IMR-90 (cell line): ENCODE data around the gene SORD. TPM values are rescaled to one million over a fixed set of nuclear protein-coding genes. Genes with fewer than 3 reads are reported as not detected.

ENCODE experiments used
- ATAC-seq: fragments of 200-7000 bp; cut with Tn5 transposase; 2 replicates; pipeline ENCODE4 v1.9.1; 2020; ENCODE audit warnings: low read depth, mild to moderate bottlenecking, moderate library complexity
- BruUV-seq: library from RNA; stranded (reverse); fragments of 400-500 nt; replicated peaks from 2 replicates; lab custom pipeline; 2021; lab: Mats Ljungman, UMichigan
- CTCF ChIA-PET: fragments of 300-600 bp; formaldehyde crosslinking; extraction: SDS; loops from one replicate; lab custom pipeline; 2021; ENCODE audit warnings: antibody characterized with exemption; lab: Yijun Ruan, JAX
- POLR2A ChIA-PET: fragments of 300-600 bp; sonication (Branson Sonifier 250); formaldehyde crosslinking; loops from one replicate; lab custom pipeline; 2022; ENCODE audit warnings: antibody characterized with exemption; ENCODE audit not compliant: unreplicated experiment; lab: Charles Lee
- DNase-seq: peaks from one replicate; pipeline ENCODE4 v3.0.0; 2013
- H2AFZ ChIP-seq: replicated peaks from 2 replicates; pipeline ENCODE3; 2013; ENCODE audit warnings: low read length, mild to moderate bottlenecking; ENCODE audit not compliant: poor library complexity
- H2AK5ac ChIP-seq: 2 replicates; pipeline ENCODE4 v1.6.1; 2013; ENCODE audit warnings: low read depth, low read length, inconsistent platforms
- H2AK9ac ChIP-seq: replicated peaks from 2 replicates; pipeline ENCODE3; 2013; ENCODE audit warnings: mild to moderate bottlenecking, low read depth, low read length, moderate library complexity; ENCODE audit not compliant: poor library complexity
- H2BK120ac ChIP-seq: 2 replicates; pipeline ENCODE4 v1.6.1; 2013; ENCODE audit warnings: low read depth, low read length, inconsistent platforms
- H2BK15ac ChIP-seq: 3 replicates; pipeline ENCODE4 v1.6.1; 2013; ENCODE audit warnings: low read depth, low read length, inconsistent platforms
- H2BK20ac ChIP-seq: 2 replicates; pipeline ENCODE4 v1.6.1; 2013; ENCODE audit warnings: low read depth, mild to moderate bottlenecking, inconsistent platforms, low read length, moderate library complexity
- H2BK5ac ChIP-seq: 2 replicates; pipeline ENCODE4 v1.6.1; 2013; ENCODE audit warnings: mild to moderate bottlenecking, low read depth, low read length, inconsistent platforms; ENCODE audit not compliant: poor library complexity, severe bottlenecking
- H3K14ac ChIP-seq: replicated peaks from 2 replicates; pipeline ENCODE4 v1.6.1; 2013; ENCODE audit warnings: low read depth, low read length, inconsistent platforms
- H3K18ac ChIP-seq: 2 replicates; pipeline ENCODE4 v1.6.1; 2013; ENCODE audit warnings: low read depth, low read length, control low read depth
- H3K23ac ChIP-seq: 2 replicates; pipeline ENCODE4 v1.6.1; 2013; ENCODE audit warnings: low read depth, low read length, inconsistent platforms
- H3K27ac ChIP-seq: 2 replicates; pipeline ENCODE4 v1.5.1; 2013; ENCODE audit warnings: mild to moderate bottlenecking, control low read depth, low read length; ENCODE audit not compliant: insufficient read depth
- H3K27me3 ChIP-seq: 2 replicates; pipeline ENCODE4 v1.6.1; 2013; ENCODE audit warnings: low read length; ENCODE audit not compliant: control insufficient read depth, insufficient read depth
- H3K36me3 ChIP-seq: 2 replicates; pipeline ENCODE4 v1.6.1; 2013; ENCODE audit warnings: low read length, mixed read lengths; ENCODE audit not compliant: control insufficient read depth, insufficient read depth
- H3K4ac ChIP-seq: 2 replicates; pipeline ENCODE4 v1.6.1; 2013; ENCODE audit warnings: low read depth, low read length, inconsistent platforms
- H3K4me1 ChIP-seq: 2 replicates; pipeline ENCODE4 v1.6.1; 2013; ENCODE audit warnings: low read length, mixed read lengths; ENCODE audit not compliant: control insufficient read depth, insufficient read depth
- H3K4me2 ChIP-seq: 2 replicates; pipeline ENCODE4 v1.6.1; 2013; ENCODE audit warnings: low read depth, mild to moderate bottlenecking, control low read depth, low read length, moderate library complexity
- H3K4me3 ChIP-seq: 2 replicates; pipeline ENCODE4 v1.5.1; 2013; ENCODE audit warnings: low read depth, mild to moderate bottlenecking, control low read depth, low read length, moderate library complexity; ENCODE audit not compliant: insufficient read depth
- H3K56ac ChIP-seq: 2 replicates; pipeline ENCODE4 v1.6.1; 2013; ENCODE audit warnings: low read length, inconsistent platforms; ENCODE audit not compliant: insufficient read depth; ENCODE audit errors: extremely low read depth
- H3K79me1 ChIP-seq, 2 experiments: 2 replicates each; pipeline ENCODE4 v1.6.1; 2013; ENCODE audit warnings: low read length in 2 of 2, inconsistent platforms in 1 of 2, low read depth in 1 of 2
- H3K9ac ChIP-seq: 2 replicates; pipeline ENCODE4 v1.6.1; 2013; ENCODE audit warnings: low read depth, low read length, control low read depth
- H3K9me1 ChIP-seq: 2 replicates; pipeline ENCODE4 v1.6.1; 2013; ENCODE audit warnings: low read length, inconsistent platforms; ENCODE audit not compliant: insufficient read depth
- H3K9me3 ChIP-seq: 2 replicates; pipeline ENCODE4 v1.6.1; 2013; ENCODE audit warnings: low read length; ENCODE audit not compliant: control insufficient read depth, insufficient read depth
- H4K20me1 ChIP-seq: 2 replicates; pipeline ENCODE4 v1.6.1; 2013; ENCODE audit warnings: low read length, inconsistent platforms; ENCODE audit not compliant: insufficient read depth
- H4K5ac ChIP-seq: 2 replicates; pipeline ENCODE4 v1.6.1; 2013; ENCODE audit warnings: mild to moderate bottlenecking, low read depth, low read length, control low read depth
- H4K8ac ChIP-seq, 2 experiments: 2 replicates each; pipeline ENCODE4 v1.6.1; 2013; ENCODE audit warnings: low read depth in 2 of 2, low read length in 2 of 2, control low read depth in 1 of 2, inconsistent platforms in 1 of 2
- H4K91ac ChIP-seq: 2 replicates; pipeline ENCODE4 v1.6.1; 2013; ENCODE audit warnings: low read depth, low read length, inconsistent platforms; ENCODE audit not compliant: insufficient read depth
- MAZ ChIP-seq: IDR thresholded peaks from 2 replicates; pipeline ENCODE4 v1.6.1; 2012; ENCODE audit warnings: low read depth, mild to moderate bottlenecking, low read length, improper control_type of control experiment, moderate library complexity, borderline replicate concordance
- NFE2L2 ChIP-seq: fragments of 150-350 bp; IDR thresholded peaks from 2 replicates; pipeline ENCODE4 v1.6.1; 2016; ENCODE audit warnings: low read depth, mild to moderate bottlenecking, low read length
- POLR2A ChIP-seq: IDR thresholded peaks from 2 replicates; pipeline ENCODE4 v1.6.1; 2012; ENCODE audit warnings: mild to moderate bottlenecking, low read depth, low read length
- WGBS, 2 experiments: methylation state at CpG; one replicate each; pipeline versions ENCODE4 v1.1.5 to v1.1.7; 2013; ENCODE audit warnings: missing lambda C conversion rate in 2 of 2; ENCODE audit not compliant: insufficient read length in 1 of 2; ENCODE audit errors: extremely low coverage in 2 of 2; 5-methylcytosine and 5-hydroxymethylcytosine counted together
- dilution Hi-C: fragments of 300-500 bp; cut with HindIII; formaldehyde crosslinking; loops from one replicate; pipeline ENCODE4 v1.14.3; 2018; ENCODE audit warnings: low sequenced_read_pairs; ENCODE audit not compliant: unreplicated experiment
- in situ Hi-C: fragments of 300-500 bp; cut with MboI; formaldehyde crosslinking; loops from 3 replicates; pipeline ENCODE4 v1.14.3; 2019; ENCODE audit warnings: low sequenced_read_pairs, inconsistent platforms, mixed read lengths
- intact Hi-C: fragments of 100-400 bp; cut with micrococcal nuclease; formaldehyde crosslinking; loops from 2 replicates; pipeline ENCODE4 v1.10.0; 2022
- polyA plus RNA-seq, 3 experiments: library from polyadenylated mRNA; depleted of rRNA; stranded (reverse); fragments of >200 nt; gene quantifications; 2 replicates each; pipeline ENCODE4 v1.2.3, GENCODE V29; 2012; ENCODE audit warnings: low replicate concordance in 1 of 3
- total RNA-seq: library from RNA; depleted of rRNA; stranded (reverse); fragments of >200 nt; gene quantifications from 2 replicates; pipeline ENCODE4 v1.2.3, GENCODE V29; 2012

Gene SORD
- total and polyA plus RNA-seq, 2 of the 4 experiments (the other 2 are of a cell fraction): 27.6 to 34.2 TPM

- ATAC-seq (no peak), DNase-seq (no peak)
- Histone ChIP-seq H2BK20ac (no peak overlapping the region), H3K36me3 (no peaks in the 10 kb centered on the region), H2AFZ (no peak overlapping the region), H3K4me2 (no peak overlapping the region), H4K91ac (no peak overlapping the region), H4K20me1 (no peaks in the 10 kb centered on the region), H3K9ac (no peak overlapping the region), H3K27me3 (peaks cover 29% of the 10 kb centered on the region), H2AK9ac (no peak overlapping the region), H3K4ac (no peak overlapping the region), H3K23ac (no peak overlapping the region), H3K18ac (no peak overlapping the region), H4K8ac (no peak overlapping the region), H3K56ac (no peak overlapping the region), H3K79me1 (no peaks in the 10 kb centered on the region), H3K4me1 (peaks cover 2% of the 10 kb centered on the region; the same call in 1 of the 2 replicates), H2BK120ac (no peak overlapping the region), H3K27ac (no peak overlapping the region), H2BK5ac (no peak overlapping the region), H3K9me3 (no peaks in the 10 kb centered on the region), H2BK15ac (no peak overlapping the region), H3K9me1 (no peaks in the 10 kb centered on the region), H2AK5ac (no peak overlapping the region), H4K5ac (no peak overlapping the region), H3K4me3 (no peak overlapping the region), H3K14ac (no peak overlapping the region)
- POLR2A ChIA-PET: no interaction called here
- no CpG with 5 or more reads among the region's 3 CpGs for WGBS, 2 experiments
- CTCF ChIA-PET: interaction anchor here (2.5 kb wide), 1 partner anchor 34 kb away, joined by 14 read pairs; no protein-coding TSS in a partner anchor
- TF ChIP-seq NFE2L2 (no peak), MAZ (no peak), POLR2A (no peak)
- intact Hi-C loops (no loop called here), dilution Hi-C loops (no loop called here), in situ Hi-C loops (no loop called here)
- BruUV-seq: no TSS peak
Measured at GRCh38 chr15:45084163-45084562, 61.2 kb downstream of the SORD start.
